ENCODE measurements around the gene TRPV4.
A peak's percentile ranks its signal among the peaks of the same experiment; 100 is the strongest.

TRPV4 gene

GRCh38 chr12:109760930-109761921, 72.0 kb downstream of the TRPV4 start:
- DNase-seq = no peak

- no peak for DNase-seq
These were observed 72.9 kb downstream of the TRPV4 start for GRCh38 chr12:109760031-109760929.

GRCh38 chr12:109759595-109759994, 73.6 kb downstream of the TRPV4 start:
- DNase-seq = no peak

GRCh38 chr12:109758426-109759420, 74.5 kb downstream of the TRPV4 start:
- DNase-seq = no peak

GRCh38 chr12:109757671-109758265, 75.4 kb downstream of the TRPV4 start:
- DNase-seq = no peak

- DNase-seq = no peak
These were observed 76.7 kb downstream of the TRPV4 start for GRCh38 chr12:109756457-109756856.

GRCh38 chr12:109753959-109754358, 79.2 kb downstream of the TRPV4 start:
- no peak for DNase-seq

- no peak for DNase-seq
These were observed 80.2 kb downstream of the TRPV4 start for GRCh38 chr12:109753054-109753401.

- DNase-seq = no peak
These were observed 80.8 kb downstream of the TRPV4 start for GRCh38 chr12:109752117-109753053.

GRCh38 chr12:109744986-109745942, 87.9 kb downstream of the TRPV4 start:
- DNase-seq = peak; percentile 55

GRCh38 chr12:109744026-109744425, 89.2 kb downstream of the TRPV4 start:
- DNase-seq = no peak

GRCh38 chr12:109743076-109743910, 89.9 kb downstream of the TRPV4 start:
- DNase-seq = no peak

GRCh38 chr12:109741970-109742703, 91.1 kb downstream of the TRPV4 start:
- DNase-seq = no peak

- DNase-seq = no peak
These were observed 91.8 kb downstream of the TRPV4 start for GRCh38 chr12:109741286-109741969.

- DNase-seq = no peak
These were observed 92.4 kb downstream of the TRPV4 start for GRCh38 chr12:109740694-109741245.

GRCh38 chr12:109739747-109740693, 93.2 kb downstream of the TRPV4 start:
- DNase-seq = no peak

Measured in NCI-H1105 treated with DMSO at 0.1 percent for 48 hours (cell line).